ENCODE measurements around the gene CHRNE.

DNA sequence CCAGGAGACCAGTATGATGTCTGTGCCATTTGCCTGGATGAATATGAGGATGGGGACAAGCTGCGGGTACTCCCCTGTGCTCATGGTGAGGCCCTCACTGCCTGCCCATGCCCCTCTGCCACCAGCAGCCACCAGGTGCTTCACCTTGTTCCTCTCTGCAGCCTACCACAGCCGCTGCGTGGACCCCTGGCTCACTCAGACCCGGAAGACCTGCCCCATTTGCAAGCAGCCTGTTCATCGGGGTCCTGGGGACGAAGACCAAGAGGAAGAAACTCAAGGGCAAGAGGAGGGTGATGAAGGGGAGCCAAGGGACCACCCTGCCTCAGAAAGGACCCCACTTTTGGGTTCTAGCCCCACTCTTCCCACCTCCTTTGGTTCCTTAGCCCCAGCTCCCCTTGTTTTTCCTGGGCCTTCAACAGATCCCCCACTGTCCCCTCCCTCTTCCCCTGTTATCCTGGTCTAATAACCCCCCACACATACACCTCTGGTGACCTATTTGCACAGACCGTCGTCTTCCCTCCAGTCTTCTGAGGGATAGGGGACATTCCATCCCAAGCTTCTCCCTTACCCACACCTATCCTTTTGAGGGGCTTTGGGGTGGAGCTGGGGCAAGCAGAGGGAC, 41.8 kb upstream of the CHRNE start:
- no peak for TF ChIP-seq POLR2A (IDR thresholded peaks at IDR 0.05; ENCODE audit: low read depth)
- TF ChIP-seq, protein P1, sequence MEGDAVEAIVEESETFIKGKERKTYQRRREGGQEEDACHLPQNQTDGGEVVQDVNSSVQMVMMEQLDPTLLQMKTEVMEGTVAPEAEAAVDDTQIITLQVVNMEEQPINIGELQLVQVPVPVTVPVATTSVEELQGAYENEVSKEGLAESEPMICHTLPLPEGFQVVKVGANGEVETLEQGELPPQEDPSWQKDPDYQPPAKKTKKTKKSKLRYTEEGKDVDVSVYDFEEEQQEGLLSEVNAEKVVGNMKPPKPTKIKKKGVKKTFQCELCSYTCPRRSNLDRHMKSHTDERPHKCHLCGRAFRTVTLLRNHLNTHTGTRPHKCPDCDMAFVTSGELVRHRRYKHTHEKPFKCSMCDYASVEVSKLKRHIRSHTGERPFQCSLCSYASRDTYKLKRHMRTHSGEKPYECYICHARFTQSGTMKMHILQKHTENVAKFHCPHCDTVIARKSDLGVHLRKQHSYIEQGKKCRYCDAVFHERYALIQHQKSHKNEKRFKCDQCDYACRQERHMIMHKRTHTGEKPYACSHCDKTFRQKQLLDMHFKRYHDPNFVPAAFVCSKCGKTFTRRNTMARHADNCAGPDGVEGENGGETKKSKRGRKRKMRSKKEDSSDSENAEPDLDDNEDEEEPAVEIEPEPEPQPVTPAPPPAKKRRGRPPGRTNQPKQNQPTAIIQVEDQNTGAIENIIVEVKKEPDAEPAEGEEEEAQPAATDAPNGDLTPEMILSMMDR (IDR thresholded peaks at IDR 0.05): no peak

Measured in esophagus muscularis mucosa (tissue), 3 donors.